C4-2B (cell line): ENCODE data around the gene RNF208.
"Not testable (repeated sequence)": the region's sequence is repeated elsewhere in the genome, so short reads cannot be mapped to it uniquely, and the experiment has no call there.

Source experiments
- H3K27ac ChIP-seq: fragments of 450-650 bp; 2 replicates; pipeline ENCODE4 v1.5.1; 2017
- CTCF ChIP-seq: fragments of 450-650 bp; conservative IDR thresholded peaks from 2 replicates; pipeline ENCODE4 v1.5.1; 2017; ENCODE audit warnings: mild to moderate bottlenecking
- ZFX ChIP-seq: fragments of 450-650 bp; IDR thresholded peaks from 2 replicates; pipeline ENCODE4 v1.6.1; 2017

Gene RNF208

GRCh38 chr9:137266585-137267453 is 44.8 kb upstream of the RNF208 start:
- no peak for TF ChIP-seq ZFX
- TF ChIP-seq CTCF: no peak
- peak overlapping the region; percentile 99 for H3K27ac ChIP-seq

- peak overlapping the region; percentile 9 for H3K27ac ChIP-seq
Observed at GRCh38 chr9:137266162-137266527, 44.1 kb upstream of the RNF208 start.

GRCh38 chr9:137265496-137266161 is 43.6 kb upstream of the RNF208 start:
- TF ChIP-seq CTCF: no peak
- H3K27ac ChIP-seq: peak overlapping the region; percentile 9

More at GRCh38 chr9:137266162-137266527, 44.1 kb upstream of the RNF208 start:
- no peak for TF ChIP-seq CTCF
- TF ChIP-seq ZFX: no peak

GRCh38 chr9:137264067-137264466 is 42.0 kb upstream of the RNF208 start:
- TF ChIP-seq ZFX (no peak), CTCF (no peak)
- H3K27ac ChIP-seq: no peak overlapping the region

- no peak overlapping the region; the same call in 1 of the 2 replicates for H3K27ac ChIP-seq
- TF ChIP-seq CTCF: no peak
- no peak for TF ChIP-seq ZFX
Observed at GRCh38 chr9:137263506-137263905, 41.5 kb upstream of the RNF208 start.

- H3K27ac ChIP-seq: no peak overlapping the region; the same call in 1 of the 2 replicates
- TF ChIP-seq ZFX: no peak
- TF ChIP-seq CTCF: no peak
Observed at GRCh38 chr9:137262909-137263285, 40.9 kb upstream of the RNF208 start.

- not testable (repeated sequence) for H3K27ac ChIP-seq
- peak; percentile 83 for TF ChIP-seq CTCF
Observed at GRCh38 chr9:137262173-137262908, 40.3 kb upstream of the RNF208 start.
